Panc1 (cell line): ENCODE results near the gene DCBLD2. TPM values are rescaled to one million over a fixed set of nuclear protein-coding genes. Genes with fewer than 3 reads are reported as not detected.

ENCODE experiments used
- ATAC-seq: fragments of 200-7000 bp; cut with Tn5 transposase; 2 replicates; pipeline ENCODE4 v1.9.1; 2020; ENCODE audit warnings: mild to moderate bottlenecking, moderate library complexity
- BruUV-seq: library from RNA; stranded (reverse); fragments of 400-500 nt; replicated peaks from 2 replicates; lab custom pipeline; 2021; lab: Mats Ljungman, UMichigan
- CTCF ChIA-PET: fragments of 300-600 bp; sonication (Branson Sonifier 250); formaldehyde crosslinking; loops from one replicate; lab custom pipeline; 2022; ENCODE audit warnings: antibody characterized with exemption; lab: Charles Lee
- POLR2A ChIA-PET: fragments of 300-600 bp; sonication (Branson Sonifier 250); formaldehyde crosslinking; loops from one replicate; lab custom pipeline; 2022; ENCODE audit warnings: antibody characterized with exemption; lab: Charles Lee
- DNase-seq: peaks from one replicate; pipeline ENCODE4 v3.0.0-alpha.2; 2010; ENCODE audit warnings: low read depth, low spot score
- H3K27ac ChIP-seq: 2 replicates; pipeline ENCODE4 v1.5.1; 2011; ENCODE audit warnings: mild to moderate bottlenecking, low read length, inconsistent platforms
- H3K27me3 ChIP-seq: fragments of 200-500 bp; sonication (Bioruptor generic); 2 replicates; pipeline ENCODE4 v1.6.0; 2014; ENCODE audit warnings: low read length, inconsistent platforms; ENCODE audit not compliant: control insufficient read depth, insufficient read depth
- H3K36me3 ChIP-seq: fragments of 200-500 bp; sonication (Bioruptor generic); 2 replicates; pipeline ENCODE4 v1.5.1; 2014; ENCODE audit warnings: inconsistent platforms, mild to moderate bottlenecking, low read length, moderate library complexity; ENCODE audit not compliant: control insufficient read depth, insufficient read depth
- H3K4me1 ChIP-seq: 2 replicates; pipeline ENCODE4 v1.5.1; 2011; ENCODE audit warnings: inconsistent platforms, mild to moderate bottlenecking, low read length, moderate library complexity; ENCODE audit not compliant: control insufficient read depth, insufficient read depth
- H3K4me3 ChIP-seq, 2 experiments: 2 replicates each; pipeline ENCODE4 v1.5.1; 2011 to 2012; ENCODE audit warnings: low read depth in 2 of 2, low read length in 2 of 2, mild to moderate bottlenecking in 2 of 2, inconsistent platforms in 1 of 2, moderate library complexity in 1 of 2
- H3K9me3 ChIP-seq: fragments of 200-500 bp; sonication (Bioruptor generic); 2 replicates; pipeline ENCODE4 v1.5.1; 2014; ENCODE audit warnings: low read depth, mild to moderate bottlenecking, inconsistent platforms, low read length, moderate library complexity; ENCODE audit not compliant: control insufficient read depth, insufficient read depth
- CTCF ChIP-seq: fragments of 450-650 bp; IDR thresholded peaks from 2 replicates; pipeline ENCODE4 v1.5.1; 2017; ENCODE audit warnings: mild to moderate bottlenecking
- POLR2AphosphoS5 ChIP-seq: IDR thresholded peaks from 2 replicates; pipeline ENCODE4 v1.6.1; 2012; ENCODE audit warnings: mild to moderate bottlenecking, low read depth, low read length, moderate library complexity
- SIN3A ChIP-seq: IDR thresholded peaks from 2 replicates; pipeline ENCODE4 v1.6.1; 2012; ENCODE audit warnings: low read depth, mild to moderate bottlenecking, low read length, moderate library complexity, borderline replicate concordance; ENCODE audit not compliant: insufficient read depth
- TCF7L2 ChIP-seq: IDR thresholded peaks from 2 replicates; pipeline ENCODE4 v1.6.1; 2011; ENCODE audit warnings: mild to moderate bottlenecking, low read depth, low read length, inconsistent platforms
- in situ Hi-C: cut with HindIII; loops from 2 replicates; pipeline ENCODE4 v1.10.0; 2016; ENCODE audit warnings: low sequenced_read_pairs, low pct_unique_long_range_greater_than_20kb
- intact Hi-C: fragments of 100-400 bp; cut with micrococcal nuclease; formaldehyde crosslinking; loops from one replicate; pipeline ENCODE4 v1.10.0; 2022; ENCODE audit not compliant: unreplicated experiment
- total RNA-seq: library from RNA; stranded (reverse); gene quantifications from one replicate; pipeline ENCODE4 v1.2.1, GENCODE V29; 2021; ENCODE audit not compliant: unreplicated experiment
- TF ChIP-seq, protein P1 (sequence below), 2 experiments: IDR thresholded peaks; 2 replicates each; pipeline ENCODE4 v1.6.1; 2011 to 2012; ENCODE audit warnings: low read depth in 2 of 2, control low read depth in 1 of 2, low read length in 1 of 2, mild to moderate bottlenecking in 1 of 2, moderate library complexity in 1 of 2; ENCODE audit not compliant: insufficient read depth in 1 of 2

The DCBLD2 gene
- total RNA-seq, 1 experiment from 2014 or later, result 54.4 TPM

- CTCF ChIA-PET, result no interaction called here
- H3K4me1 ChIP-seq, result no peaks in the 10 kb centered on the region
- no peak for DNase-seq
- intact Hi-C loops, result no loop called here
- in situ Hi-C loops, result no loop called here
- POLR2A ChIA-PET, result no interaction called here
- TF ChIP-seq POLR2AphosphoS5 (no peak), CTCF (no peak)
- no TSS peak for BruUV-seq
- H3K9me3 ChIP-seq, result no peaks in the 10 kb centered on the region
- no peak for ATAC-seq
- H3K27ac ChIP-seq, result no peak overlapping the region
- H3K36me3 ChIP-seq, result no peaks in the 10 kb centered on the region
- no peak overlapping the region for H3K4me3 ChIP-seq
- peaks cover 17% of the 10 kb centered on the region for H3K27me3 ChIP-seq
Observed at GRCh38 chr3:98750276-98750919, 151.1 kb downstream of the DCBLD2 start.

GRCh38 chr3:98746882-98747281 lies 154.6 kb downstream of the DCBLD2 start:
- H3K4me3 ChIP-seq, result no peak overlapping the region
- intact Hi-C loops (no loop called here), in situ Hi-C loops (no loop called here)
- ChIA-PET CTCF (no interaction called here), POLR2A (no interaction called here)
- DNase-seq, result no peak
- no peaks in the 10 kb centered on the region for H3K9me3 ChIP-seq
- ATAC-seq, result no peak
- BruUV-seq, result no TSS peak
- H3K27me3 ChIP-seq, result peaks cover 17% of the 10 kb centered on the region
- no peak overlapping the region for H3K27ac ChIP-seq
- TF ChIP-seq CTCF (no peak), TCF7L2 (no peak), POLR2AphosphoS5 (no peak), SIN3A (no peak)
- TF ChIP-seq, protein P1, sequence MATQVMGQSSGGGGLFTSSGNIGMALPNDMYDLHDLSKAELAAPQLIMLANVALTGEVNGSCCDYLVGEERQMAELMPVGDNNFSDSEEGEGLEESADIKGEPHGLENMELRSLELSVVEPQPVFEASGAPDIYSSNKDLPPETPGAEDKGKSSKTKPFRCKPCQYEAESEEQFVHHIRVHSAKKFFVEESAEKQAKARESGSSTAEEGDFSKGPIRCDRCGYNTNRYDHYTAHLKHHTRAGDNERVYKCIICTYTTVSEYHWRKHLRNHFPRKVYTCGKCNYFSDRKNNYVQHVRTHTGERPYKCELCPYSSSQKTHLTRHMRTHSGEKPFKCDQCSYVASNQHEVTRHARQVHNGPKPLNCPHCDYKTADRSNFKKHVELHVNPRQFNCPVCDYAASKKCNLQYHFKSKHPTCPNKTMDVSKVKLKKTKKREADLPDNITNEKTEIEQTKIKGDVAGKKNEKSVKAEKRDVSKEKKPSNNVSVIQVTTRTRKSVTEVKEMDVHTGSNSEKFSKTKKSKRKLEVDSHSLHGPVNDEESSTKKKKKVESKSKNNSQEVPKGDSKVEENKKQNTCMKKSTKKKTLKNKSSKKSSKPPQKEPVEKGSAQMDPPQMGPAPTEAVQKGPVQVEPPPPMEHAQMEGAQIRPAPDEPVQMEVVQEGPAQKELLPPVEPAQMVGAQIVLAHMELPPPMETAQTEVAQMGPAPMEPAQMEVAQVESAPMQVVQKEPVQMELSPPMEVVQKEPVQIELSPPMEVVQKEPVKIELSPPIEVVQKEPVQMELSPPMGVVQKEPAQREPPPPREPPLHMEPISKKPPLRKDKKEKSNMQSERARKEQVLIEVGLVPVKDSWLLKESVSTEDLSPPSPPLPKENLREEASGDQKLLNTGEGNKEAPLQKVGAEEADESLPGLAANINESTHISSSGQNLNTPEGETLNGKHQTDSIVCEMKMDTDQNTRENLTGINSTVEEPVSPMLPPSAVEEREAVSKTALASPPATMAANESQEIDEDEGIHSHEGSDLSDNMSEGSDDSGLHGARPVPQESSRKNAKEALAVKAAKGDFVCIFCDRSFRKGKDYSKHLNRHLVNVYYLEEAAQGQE (IDR thresholded peaks at IDR 0.05; ENCODE audit: insufficient read depth in 1 of 2, low read depth in 2 of 2, low read length in 1 of 2), result no peak
- no peaks in the 10 kb centered on the region for H3K36me3 ChIP-seq
- no peaks in the 10 kb centered on the region for H3K4me1 ChIP-seq
